HCT116 (cell line): ENCODE data around the gene PRPF18. TPM values are rescaled to one million over a fixed set of nuclear protein-coding genes. Genes with fewer than 3 reads are reported as not detected.

Experiments
- ATAC-seq: fragments of 200-7000 bp; cut with Tn5 transposase; 2 replicates; pipeline ENCODE4 v1.9.1; 2020; ENCODE audit warnings: mild to moderate bottlenecking, moderate library complexity
- BruUV-seq: library from RNA; stranded (reverse); fragments of 400-500 nt; replicated peaks from 2 replicates; lab custom pipeline; 2021; lab: Mats Ljungman, UMichigan
- CTCF ChIA-PET: fragments of 300-600 bp; sonication (Branson Sonifier 250); formaldehyde crosslinking; loops from one replicate; lab custom pipeline; 2021; ENCODE audit warnings: antibody characterized with exemption; lab: Charles Lee
- POLR2A ChIA-PET: fragments of 300-600, 350-600 bp; sonication (Branson Sonifier 250); formaldehyde crosslinking; loops from one replicate; lab custom pipeline; 2021; ENCODE audit warnings: antibody characterized with exemption; lab: Charles Lee
- RAD21 ChIA-PET, 2 experiments: fragments of 300-600 bp; sonication (Branson Sonifier 250); formaldehyde crosslinking; loops; one replicate each; lab custom pipeline; 2023; ENCODE audit warnings: low total read pairs in 2 of 2; ENCODE audit not compliant: uncharacterized antibody in 2 of 2, unreplicated experiment in 2 of 2, low non-redundant PET in 1 of 2; lab: Charles Lee
- DNase-seq: peaks from one replicate; pipeline ENCODE4 v3.0.0-alpha.2; 2010; ENCODE audit warnings: low read depth, low spot score
- H2AFZ ChIP-seq: fragments of 200-600 bp; shearing (Covaris generic), sonication (generic); 2 replicates; pipeline ENCODE4 v1.6.1; 2017; ENCODE audit warnings: low read depth, mixed run types, mixed read lengths, antibody characterized with exemption, low read length; ENCODE audit not compliant: poor library complexity, severe bottlenecking
- H3K27ac ChIP-seq: 2 replicates; pipeline ENCODE4 v1.5.1; 2012; ENCODE audit warnings: low read depth, low read length
- H3K27me3 ChIP-seq: fragments of 200-600 bp; sonication (generic); 2 replicates; pipeline ENCODE4 v1.6.1; 2016; ENCODE audit warnings: mixed run types, low read length, mixed read lengths; ENCODE audit not compliant: insufficient read depth
- H3K36me3 ChIP-seq, 2 experiments: fragments of 200-500 bp in 1 of 2; fragments of 200-600 bp in 1 of 2; sonication (Bioruptor generic) in 1 of 2; sonication (generic) in 1 of 2; 2 replicates each; pipeline versions ENCODE4 v1.5.1 to v1.6.1; 2014 to 2016; ENCODE audit warnings: low read length in 2 of 2, inconsistent platforms in 1 of 2, mixed read lengths in 1 of 2, mixed run types in 1 of 2; ENCODE audit not compliant: insufficient read depth in 2 of 2, control insufficient read depth in 1 of 2
- H3K4me1 ChIP-seq, 2 experiments: fragments of 200-600 bp in 1 of 2; sonication (generic) in 1 of 2; 2 replicates each; pipeline versions ENCODE4 v1.5.1 to v1.6.1; 2012 to 2017; ENCODE audit warnings: low read length in 2 of 2, inconsistent platforms in 1 of 2, mild to moderate bottlenecking in 1 of 2, mixed read lengths in 1 of 2, mixed run types in 1 of 2, moderate library complexity in 1 of 2; ENCODE audit not compliant: insufficient read depth in 2 of 2, control insufficient read depth in 1 of 2
- H3K4me2 ChIP-seq: fragments of 200-600 bp; sonication (generic); 2 replicates; pipeline ENCODE4 v1.6.1; 2017; ENCODE audit warnings: mixed run types, low read length, mixed read lengths
- H3K4me3 ChIP-seq, 2 experiments: fragments of 200-600 bp in 1 of 2; sonication (generic) in 1 of 2; replicated peaks in 1 of 2; 2 replicates each; pipeline ENCODE4 v1.5.1; 2011 to 2016; ENCODE audit warnings: low read length in 2 of 2, control low read depth in 1 of 2, low read depth in 1 of 2, mild to moderate bottlenecking in 1 of 2, mixed read lengths in 1 of 2, mixed run types in 1 of 2
- H3K79me2 ChIP-seq: fragments of 200-600 bp; sonication (generic); 2 replicates; pipeline ENCODE4 v1.6.1; 2017; ENCODE audit warnings: mild to moderate bottlenecking, mixed run types, low read length, moderate library complexity, mixed read lengths; ENCODE audit not compliant: insufficient read depth
- H3K9ac ChIP-seq: fragments of 200-600 bp; sonication (generic); 2 replicates; pipeline ENCODE4 v1.6.1; 2016; ENCODE audit warnings: low read length, mixed read lengths
- H3K9me2 ChIP-seq: fragments of 200-600 bp; sonication (generic), shearing (Covaris generic); 2 replicates; pipeline ENCODE4 v1.6.1; 2017; ENCODE audit warnings: mixed run types, mild to moderate bottlenecking, moderate library complexity; ENCODE audit not compliant: insufficient read depth
- H3K9me3 ChIP-seq, 2 experiments: fragments of 200-500 bp in 1 of 2; fragments of 200-600 bp in 1 of 2; sonication (Bioruptor generic) in 1 of 2; sonication (generic) in 1 of 2; 2 replicates each; pipeline ENCODE4 v1.6.1; 2014 to 2017; ENCODE audit warnings: low read length in 2 of 2, mixed read lengths in 2 of 2, inconsistent platforms in 1 of 2, low read depth in 1 of 2, mild to moderate bottlenecking in 1 of 2, mixed run types in 1 of 2, moderate library complexity in 1 of 2; ENCODE audit not compliant: control insufficient read depth in 1 of 2, insufficient read depth in 1 of 2
- H4K20me1 ChIP-seq: fragments of 200-600 bp; sonication (generic), shearing (Covaris generic); 2 replicates; pipeline ENCODE4 v1.6.1; 2017; ENCODE audit warnings: mixed run types, mild to moderate bottlenecking, moderate library complexity; ENCODE audit not compliant: insufficient read depth
- CEBPB ChIP-seq: IDR thresholded peaks from 2 replicates; pipeline ENCODE4 v1.6.1; 2012; ENCODE audit warnings: low read depth
- EGR1 ChIP-seq: IDR thresholded peaks from 2 replicates; pipeline ENCODE4 v1.6.1; 2012; ENCODE audit warnings: low read depth
- EZH2phosphoT487 ChIP-seq: fragments of 200-600 bp; IDR thresholded peaks from 2 replicates; pipeline ENCODE4 v1.6.1; 2018; ENCODE audit warnings: antibody characterized with exemption, borderline replicate concordance
- FOSL1 ChIP-seq: IDR thresholded peaks from 2 replicates; pipeline ENCODE4 v1.6.1; 2012; ENCODE audit warnings: low read depth
- MAX ChIP-seq: IDR thresholded peaks from 2 replicates; pipeline ENCODE4 v1.6.1; 2012
- POLR2A ChIP-seq: IDR thresholded peaks from 2 replicates; pipeline ENCODE4 v1.7.0; 2011; ENCODE audit warnings: borderline replicate concordance; ENCODE audit not compliant: insufficient read depth, insufficient read length; ENCODE audit errors: extremely low read depth
- POLR2AphosphoS5 ChIP-seq: IDR thresholded peaks from 2 replicates; pipeline ENCODE4 v1.6.1; 2011; ENCODE audit warnings: mild to moderate bottlenecking, low read depth, low read length, moderate library complexity
- SIN3A ChIP-seq: IDR thresholded peaks from 2 replicates; pipeline ENCODE4 v1.6.1; 2012; ENCODE audit warnings: low read depth
- SP1 ChIP-seq: IDR thresholded peaks from 2 replicates; pipeline ENCODE4 v1.6.1; 2012; ENCODE audit warnings: low read depth
- TCF7L2 ChIP-seq: IDR thresholded peaks from 2 replicates; pipeline ENCODE4 v1.7.0; 2011; ENCODE audit warnings: borderline replicate concordance, inconsistent platforms; ENCODE audit not compliant: insufficient read depth, insufficient read length; ENCODE audit errors: extremely low read depth
- ZFX ChIP-seq: fragments of 450-650 bp; IDR thresholded peaks from 2 replicates; pipeline ENCODE4 v1.6.1; 2017
- intact Hi-C: fragments of 100-400 bp; cut with micrococcal nuclease; formaldehyde crosslinking; loops from 2 replicates; pipeline ENCODE4 v1.10.0; 2022
- total RNA-seq: library from RNA; stranded (reverse); gene quantifications from one replicate; pipeline ENCODE4 v1.2.1, GENCODE V29; 2021; ENCODE audit not compliant: unreplicated experiment
- TF ChIP-seq, protein P1 (sequence below): IDR thresholded peaks from 2 replicates; pipeline ENCODE4 v1.6.1; 2011; ENCODE audit warnings: mild to moderate bottlenecking, low read length, moderate library complexity; ENCODE audit not compliant: insufficient replicate concordance; ENCODE audit errors: extremely low read depth
- TF ChIP-seq, protein P2 (sequence below), 3 experiments: fragments of 200-600 bp in 1 of 3; sonication (generic) in 1 of 3; IDR thresholded peaks in 2 of 3; conservative IDR thresholded peaks in 1 of 3; 2 replicates each; pipeline ENCODE4 v1.5.1; 2012 to 2017; ENCODE audit warnings: low read depth in 2 of 3, low read length in 2 of 3, antibody characterized with exemption in 1 of 3, borderline replicate concordance in 1 of 3, control low read depth in 1 of 3, mild to moderate bottlenecking in 1 of 3, mixed read lengths in 1 of 3, mixed run types in 1 of 3, moderate library complexity in 1 of 3; ENCODE audit not compliant: insufficient read depth in 1 of 3

The PRPF18 gene
- total RNA-seq, 1 experiment from 2014 or later: 16.2 TPM

- Histone ChIP-seq H3K9me3 (no peaks in the 10 kb centered on the region), H3K9me2 (no peaks in the 10 kb centered on the region), H3K4me2 (no peak overlapping the region), H3K9ac (no peak overlapping the region), H2AFZ (no peak overlapping the region), H3K27ac (no peak overlapping the region), H3K27me3 (no peaks in the 10 kb centered on the region), H3K4me1 (no peaks in the 10 kb centered on the region), H3K36me3 (no peaks in the 10 kb centered on the region), H3K4me3 (no peak overlapping the region), H4K20me1 (no peaks in the 10 kb centered on the region), H3K79me2 (no peaks in the 10 kb centered on the region)
- intact Hi-C loops: no loop called here
- DNase-seq: no peak
- peak; percentile 58; the same call in 1 of the 2 replicates for ATAC-seq
- ChIA-PET POLR2A (no interaction called here), RAD21 (no interaction called here), CTCF (no interaction called here)
- TF ChIP-seq POLR2AphosphoS5 (no peak), POLR2A (no peak), TCF7L2 (no peak)
- TF ChIP-seq, protein P1, sequence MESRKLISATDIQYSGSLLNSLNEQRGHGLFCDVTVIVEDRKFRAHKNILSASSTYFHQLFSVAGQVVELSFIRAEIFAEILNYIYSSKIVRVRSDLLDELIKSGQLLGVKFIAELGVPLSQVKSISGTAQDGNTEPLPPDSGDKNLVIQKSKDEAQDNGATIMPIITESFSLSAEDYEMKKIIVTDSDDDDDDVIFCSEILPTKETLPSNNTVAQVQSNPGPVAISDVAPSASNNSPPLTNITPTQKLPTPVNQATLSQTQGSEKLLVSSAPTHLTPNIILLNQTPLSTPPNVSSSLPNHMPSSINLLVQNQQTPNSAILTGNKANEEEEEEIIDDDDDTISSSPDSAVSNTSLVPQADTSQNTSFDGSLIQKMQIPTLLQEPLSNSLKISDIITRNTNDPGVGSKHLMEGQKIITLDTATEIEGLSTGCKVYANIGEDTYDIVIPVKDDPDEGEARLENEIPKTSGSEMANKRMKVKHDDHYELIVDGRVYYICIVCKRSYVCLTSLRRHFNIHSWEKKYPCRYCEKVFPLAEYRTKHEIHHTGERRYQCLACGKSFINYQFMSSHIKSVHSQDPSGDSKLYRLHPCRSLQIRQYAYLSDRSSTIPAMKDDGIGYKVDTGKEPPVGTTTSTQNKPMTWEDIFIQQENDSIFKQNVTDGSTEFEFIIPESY: no peak
- no TSS peak for BruUV-seq
Measured at GRCh38 chr10:13649844-13650520, 63.2 kb downstream of the PRPF18 start.

GRCh38 chr10:13650961-13651360 lies 64.2 kb downstream of the PRPF18 start:
- RAD21 ChIA-PET: no interaction called here
- no peaks in the 10 kb centered on the region for H3K4me1 ChIP-seq
- no peaks in the 10 kb centered on the region for H3K27me3 ChIP-seq
- H3K36me3 ChIP-seq: no peaks in the 10 kb centered on the region
- no peaks in the 10 kb centered on the region for H3K79me2 ChIP-seq
- no peak overlapping the region for H3K9ac ChIP-seq
- H4K20me1 ChIP-seq: no peaks in the 10 kb centered on the region
- CTCF ChIA-PET: no interaction called here
- H3K4me2 ChIP-seq: no peak overlapping the region
- TF ChIP-seq MAX (no peak), SIN3A (no peak), SP1 (no peak), EZH2phosphoT487 (no peak), FOSL1 (no peak), ZFX (no peak), CEBPB (no peak), POLR2A (no peak), EGR1 (no peak)
- TF ChIP-seq, protein P2, sequence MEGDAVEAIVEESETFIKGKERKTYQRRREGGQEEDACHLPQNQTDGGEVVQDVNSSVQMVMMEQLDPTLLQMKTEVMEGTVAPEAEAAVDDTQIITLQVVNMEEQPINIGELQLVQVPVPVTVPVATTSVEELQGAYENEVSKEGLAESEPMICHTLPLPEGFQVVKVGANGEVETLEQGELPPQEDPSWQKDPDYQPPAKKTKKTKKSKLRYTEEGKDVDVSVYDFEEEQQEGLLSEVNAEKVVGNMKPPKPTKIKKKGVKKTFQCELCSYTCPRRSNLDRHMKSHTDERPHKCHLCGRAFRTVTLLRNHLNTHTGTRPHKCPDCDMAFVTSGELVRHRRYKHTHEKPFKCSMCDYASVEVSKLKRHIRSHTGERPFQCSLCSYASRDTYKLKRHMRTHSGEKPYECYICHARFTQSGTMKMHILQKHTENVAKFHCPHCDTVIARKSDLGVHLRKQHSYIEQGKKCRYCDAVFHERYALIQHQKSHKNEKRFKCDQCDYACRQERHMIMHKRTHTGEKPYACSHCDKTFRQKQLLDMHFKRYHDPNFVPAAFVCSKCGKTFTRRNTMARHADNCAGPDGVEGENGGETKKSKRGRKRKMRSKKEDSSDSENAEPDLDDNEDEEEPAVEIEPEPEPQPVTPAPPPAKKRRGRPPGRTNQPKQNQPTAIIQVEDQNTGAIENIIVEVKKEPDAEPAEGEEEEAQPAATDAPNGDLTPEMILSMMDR (IDR thresholded peaks at IDR 0.05 in 2 of 3, conservative IDR thresholded peaks at IDR 0.05 in 1 of 3; ENCODE audit: borderline replicate concordance in 1 of 3, insufficient read depth in 1 of 3, low read depth in 2 of 3, low read length in 2 of 3): no peak
- no peak overlapping the region for H2AFZ ChIP-seq
- intact Hi-C loops: no loop called here
- no TSS peak for BruUV-seq
- H3K9me2 ChIP-seq: no peaks in the 10 kb centered on the region
- no peak for ATAC-seq
- no peaks in the 10 kb centered on the region for H3K9me3 ChIP-seq
- no peak overlapping the region for H3K27ac ChIP-seq
- no peak for DNase-seq
- H3K4me3 ChIP-seq: no peak overlapping the region
- POLR2A ChIA-PET: no interaction called here
